ENCODE measurements around the gene OR5D16. TPM values are rescaled to one million over a fixed set of nuclear protein-coding genes. Genes with fewer than 3 reads are reported as not detected.

The OR5D16 gene
- not detected for total RNA-seq
- polyA plus RNA-seq (2013, experiment 1 of 2), result not detected
- polyA plus RNA-seq (2013, experiment 2 of 2), result not detected
- long read RNA-seq, experiment 1, result 0 reads
- long read RNA-seq, experiment 2, result 0 reads
- long read RNA-seq, experiment 3, result 0 reads
- long read RNA-seq, experiment 4, result 0 reads

GRCh38 chr11:55838452-55838851 lies at the start of gene OR5D16:
Gene OR5D16, plus strand, starts transcription at chr11:55838752. Its CDS starts 0 bp downstream, at chr11:55838752.
- no peak within 1 kb of the TSS for H3K4me3 ChIP-seq (ENCODE audit: low read length)
- peaks cover 78% of the 10 kb centered on the region for H3K9me3 Mint-ChIP-seq
- peaks cover 64% of the 10 kb centered on the region for H3K9me3 ChIP-seq (ENCODE audit: control insufficient read depth, low read length)
- H3K27me3 Mint-ChIP-seq (ENCODE audit: insufficient read depth), result no peaks in the 10 kb centered on the region
- DNase-seq, result no peak
- no peak within 1 kb of the TSS for H3K27ac Mint-ChIP-seq
- no peaks in the 10 kb centered on the region for H3K36me3 ChIP-seq (ENCODE audit: control insufficient read depth, insufficient read depth, low read length)
- H3K9ac ChIP-seq (ENCODE audit: extremely low read depth, low read length, poor library complexity, severe bottlenecking), result no peak within 1 kb of the TSS
- no peaks in the 10 kb centered on the region for H3K36me3 Mint-ChIP-seq (ENCODE audit: low read depth)
- no peaks in the 10 kb centered on the region for H3K4me1 Mint-ChIP-seq
- TF ChIP-seq, protein P1, sequence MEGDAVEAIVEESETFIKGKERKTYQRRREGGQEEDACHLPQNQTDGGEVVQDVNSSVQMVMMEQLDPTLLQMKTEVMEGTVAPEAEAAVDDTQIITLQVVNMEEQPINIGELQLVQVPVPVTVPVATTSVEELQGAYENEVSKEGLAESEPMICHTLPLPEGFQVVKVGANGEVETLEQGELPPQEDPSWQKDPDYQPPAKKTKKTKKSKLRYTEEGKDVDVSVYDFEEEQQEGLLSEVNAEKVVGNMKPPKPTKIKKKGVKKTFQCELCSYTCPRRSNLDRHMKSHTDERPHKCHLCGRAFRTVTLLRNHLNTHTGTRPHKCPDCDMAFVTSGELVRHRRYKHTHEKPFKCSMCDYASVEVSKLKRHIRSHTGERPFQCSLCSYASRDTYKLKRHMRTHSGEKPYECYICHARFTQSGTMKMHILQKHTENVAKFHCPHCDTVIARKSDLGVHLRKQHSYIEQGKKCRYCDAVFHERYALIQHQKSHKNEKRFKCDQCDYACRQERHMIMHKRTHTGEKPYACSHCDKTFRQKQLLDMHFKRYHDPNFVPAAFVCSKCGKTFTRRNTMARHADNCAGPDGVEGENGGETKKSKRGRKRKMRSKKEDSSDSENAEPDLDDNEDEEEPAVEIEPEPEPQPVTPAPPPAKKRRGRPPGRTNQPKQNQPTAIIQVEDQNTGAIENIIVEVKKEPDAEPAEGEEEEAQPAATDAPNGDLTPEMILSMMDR (conservative IDR thresholded peaks at IDR 0.05), result no peak
- no peaks in the 10 kb centered on the region for H3K4me1 ChIP-seq (ENCODE audit: control insufficient read depth, insufficient read depth, low read length)
- no peaks in the 10 kb centered on the region for H3K27me3 ChIP-seq (ENCODE audit: control insufficient read depth, insufficient read depth, low read length, poor library complexity, severe bottlenecking)
- no peak within 1 kb of the TSS for H3K27ac ChIP-seq (ENCODE audit: low read depth, low read length)
- WGBS, 2 experiments (ENCODE audit: insufficient coverage in 1 of 2, insufficient read length in 1 of 2), result 32% methylated on average over 3 of the region's 3 CpGs; no CpG with 5 or more reads in 1 of the 2 experiments
- H3K4me3 Mint-ChIP-seq, result no peak within 1 kb of the TSS

GRCh38 chr11:55791606-55792005 lies 46.9 kb upstream of the OR5D16 start:
- Mint-ChIP-seq H3K27ac (no peak overlapping the region), H3K27me3 (ENCODE audit: insufficient read depth) (no peaks in the 10 kb centered on the region), H3K36me3 (ENCODE audit: low read depth) (no peaks in the 10 kb centered on the region), H3K4me1 (no peaks in the 10 kb centered on the region), H3K9me3 (peaks cover 62% of the 10 kb centered on the region), H3K4me3 (no peak overlapping the region)
- WGBS, 2 experiments (ENCODE audit: insufficient coverage in 1 of 2, insufficient read length in 1 of 2), result 69% methylated on average over 1 of the region's 1 CpG; no CpG with 5 or more reads in 1 of the 2 experiments
- Histone ChIP-seq H3K4me3 (ENCODE audit: low read length) (no peak overlapping the region), H3K9ac (ENCODE audit: extremely low read depth, low read length, poor library complexity, severe bottlenecking) (no peak overlapping the region), H3K27ac (ENCODE audit: low read depth, low read length) (no peak overlapping the region), H3K27me3 (ENCODE audit: control insufficient read depth, insufficient read depth, low read length, poor library complexity, severe bottlenecking) (no peaks in the 10 kb centered on the region), H3K4me1 (ENCODE audit: control insufficient read depth, insufficient read depth, low read length) (no peaks in the 10 kb centered on the region), H3K36me3 (ENCODE audit: control insufficient read depth, insufficient read depth, low read length) (no peaks in the 10 kb centered on the region), H3K9me3 (ENCODE audit: control insufficient read depth, low read length) (peaks cover 82% of the 10 kb centered on the region)
- no peak for DNase-seq
- TF ChIP-seq, protein P1 (conservative IDR thresholded peaks at IDR 0.05), result no peak

GRCh38 chr11:55793321-55793720 lies 45.2 kb upstream of the OR5D16 start:
- no peak for DNase-seq
- no peak overlapping the region for H3K27ac ChIP-seq (ENCODE audit: low read depth, low read length)
- H3K9me3 ChIP-seq (ENCODE audit: control insufficient read depth, low read length), result peaks cover 82% of the 10 kb centered on the region
- no peak overlapping the region for H3K4me3 ChIP-seq (ENCODE audit: low read length)
- 79 to 86% methylated on average over 2 of the region's 2 CpGs for WGBS, 2 experiments (ENCODE audit: insufficient coverage in 1 of 2, insufficient read length in 1 of 2)
- H3K36me3 Mint-ChIP-seq (ENCODE audit: low read depth), result no peaks in the 10 kb centered on the region
- H3K9me3 Mint-ChIP-seq, result peaks cover 59% of the 10 kb centered on the region
- TF ChIP-seq, protein P1 (conservative IDR thresholded peaks at IDR 0.05), result no peak
- H3K4me3 Mint-ChIP-seq, result no peak overlapping the region
- no peaks in the 10 kb centered on the region for H3K4me1 Mint-ChIP-seq
- H3K27me3 Mint-ChIP-seq (ENCODE audit: insufficient read depth), result no peaks in the 10 kb centered on the region
- no peak overlapping the region for H3K9ac ChIP-seq (ENCODE audit: extremely low read depth, low read length, poor library complexity, severe bottlenecking)
- no peaks in the 10 kb centered on the region for H3K4me1 ChIP-seq (ENCODE audit: control insufficient read depth, insufficient read depth, low read length)
- H3K36me3 ChIP-seq (ENCODE audit: control insufficient read depth, insufficient read depth, low read length), result no peaks in the 10 kb centered on the region
- H3K27ac Mint-ChIP-seq, result no peak overlapping the region
- H3K27me3 ChIP-seq (ENCODE audit: control insufficient read depth, insufficient read depth, low read length, poor library complexity, severe bottlenecking), result no peaks in the 10 kb centered on the region

Data from endodermal cell (in vitro differentiated cells).